BE2C (cell line): ENCODE results near the gene PKIB.

Experiments
- DNase-seq: peaks from one replicate; pipeline ENCODE4 v3.0.0-alpha.2; 2020
- H3K27me3 ChIP-seq: fragments of 250-450 bp; sonication (Bioruptor Pico); 2 replicates; pipeline ENCODE4 v1.5.1; 2020; ENCODE audit warnings: mild to moderate bottlenecking
- H3K36me3 ChIP-seq: fragments of 250-450 bp; sonication (Bioruptor Pico); 2 replicates; pipeline ENCODE4 v1.5.1; 2020; ENCODE audit warnings: mild to moderate bottlenecking
- H3K4me1 ChIP-seq: fragments of 250-450 bp; sonication (Bioruptor Pico); 2 replicates; pipeline ENCODE4 v1.5.1; 2020
- H3K4me3 ChIP-seq: 2 replicates; pipeline ENCODE4 v1.5.1; 2011; ENCODE audit warnings: low read depth, low read length
- H3K9me3 ChIP-seq: fragments of 250-450 bp; sonication (Bioruptor Pico); 2 replicates; pipeline ENCODE4 v1.5.1; 2020
- CTCF ChIP-seq: IDR thresholded peaks from 2 replicates; pipeline ENCODE4 v1.5.1; 2012; ENCODE audit warnings: mild to moderate bottlenecking, low read depth, low read length

The PKIB gene

GRCh38 chr6:122714059-122714458 lies 103.9 kb downstream of the PKIB start:
- Histone ChIP-seq H3K27me3 (no peaks in the 10 kb centered on the region), H3K4me3 (no peak overlapping the region), H3K36me3 (no peaks in the 10 kb centered on the region), H3K9me3 (no peaks in the 10 kb centered on the region), H3K4me1 (no peaks in the 10 kb centered on the region)
- TF ChIP-seq CTCF, result no peak
- no peak for DNase-seq

DNA sequence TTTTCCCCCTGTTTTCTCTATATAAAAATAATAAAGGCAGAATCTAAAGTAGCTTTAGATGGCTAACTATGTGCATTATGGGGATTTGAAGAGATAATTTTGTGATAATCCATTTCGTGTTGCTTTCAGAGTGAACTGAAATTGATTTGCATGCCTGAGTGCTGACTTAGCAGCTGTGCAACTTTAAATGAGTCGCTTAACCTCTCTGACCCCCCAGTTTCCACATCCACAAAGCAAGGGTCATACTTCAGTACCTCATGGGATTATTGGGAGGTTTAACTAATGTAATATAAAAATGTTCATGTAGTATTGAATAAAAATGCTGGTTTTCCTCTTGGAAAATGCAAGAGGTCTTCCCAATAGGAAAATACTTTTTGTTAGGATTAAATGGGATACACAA lies 105.5 kb downstream of the PKIB start:
- no peak for TF ChIP-seq CTCF
- Histone ChIP-seq H3K4me1 (no peaks in the 10 kb centered on the region), H3K36me3 (no peaks in the 10 kb centered on the region), H3K4me3 (no peak overlapping the region), H3K9me3 (no peaks in the 10 kb centered on the region), H3K27me3 (no peaks in the 10 kb centered on the region; the same call in 1 of the 2 replicates)
- DNase-seq, result no peak

DNA sequence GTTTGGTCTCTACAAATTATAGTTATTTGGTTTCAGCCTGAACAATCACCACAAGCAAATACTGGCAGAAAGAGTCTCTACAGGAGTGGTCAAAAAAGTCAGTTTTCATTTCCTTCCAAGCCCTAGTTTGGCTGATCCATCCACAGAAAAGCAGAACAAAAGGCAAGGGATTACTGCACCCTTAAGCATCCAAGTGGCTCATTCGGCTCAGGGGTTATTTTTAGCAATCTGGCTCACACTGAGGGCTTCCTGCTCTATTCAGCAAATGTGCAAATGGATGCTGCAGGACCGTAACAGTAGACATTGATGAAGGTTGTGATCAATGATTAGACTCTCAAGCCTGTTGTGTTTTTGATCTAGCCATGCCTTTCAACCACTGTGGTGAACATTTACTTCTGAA lies 107.1 kb downstream of the PKIB start:
- H3K4me1 ChIP-seq, result no peaks in the 10 kb centered on the region
- no peak for DNase-seq
- no peaks in the 10 kb centered on the region for H3K9me3 ChIP-seq
- H3K4me3 ChIP-seq, result no peak overlapping the region
- no peaks in the 10 kb centered on the region for H3K36me3 ChIP-seq
- no peak for TF ChIP-seq CTCF
- no peaks in the 10 kb centered on the region; the same call in 1 of the 2 replicates for H3K27me3 ChIP-seq

DNA sequence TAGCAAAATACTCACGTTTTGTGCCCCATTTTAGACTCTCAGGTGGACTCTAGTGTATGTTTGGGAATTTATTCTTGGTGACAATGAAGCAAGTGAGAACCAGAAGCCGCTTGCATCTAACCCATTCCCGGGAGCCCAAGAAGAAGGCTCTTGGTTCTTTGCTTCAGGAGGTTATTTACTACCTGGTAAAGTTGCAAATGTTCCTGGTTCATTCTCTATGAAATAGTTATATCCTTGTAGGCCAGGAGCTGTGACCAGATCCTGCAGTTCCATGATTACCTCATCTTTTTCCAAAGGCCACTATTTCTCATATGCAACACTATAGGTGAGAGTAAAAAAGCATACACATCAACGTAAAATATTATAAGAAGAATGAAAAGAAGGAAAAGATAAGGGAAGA lies 108.4 kb downstream of the PKIB start:
- Histone ChIP-seq H3K4me3 (no peak overlapping the region), H3K4me1 (no peaks in the 10 kb centered on the region), H3K36me3 (no peaks in the 10 kb centered on the region), H3K9me3 (no peaks in the 10 kb centered on the region), H3K27me3 (no peaks in the 10 kb centered on the region; the same call in 1 of the 2 replicates)
- DNase-seq, result no peak
- TF ChIP-seq CTCF, result no peak

- Histone ChIP-seq H3K4me3 (no peak overlapping the region), H3K9me3 (no peaks in the 10 kb centered on the region), H3K4me1 (no peaks in the 10 kb centered on the region), H3K27me3 (no peaks in the 10 kb centered on the region; the same call in 1 of the 2 replicates), H3K36me3 (no peaks in the 10 kb centered on the region)
- DNase-seq, result no peak
- TF ChIP-seq CTCF, result no peak
These were observed 109.0 kb downstream of the PKIB start for GRCh38 chr6:122719176-122719575.

- no peaks in the 10 kb centered on the region; the same call in none of the 2 replicates for H3K27me3 ChIP-seq
- no peak for TF ChIP-seq CTCF
- H3K36me3 ChIP-seq, result no peaks in the 10 kb centered on the region
- H3K9me3 ChIP-seq, result no peaks in the 10 kb centered on the region
- no peak overlapping the region for H3K4me3 ChIP-seq
- H3K4me1 ChIP-seq, result no peaks in the 10 kb centered on the region
- no peak for DNase-seq
These were observed 112.5 kb downstream of the PKIB start for GRCh38 chr6:122722746-122723145.
